Measurements from ENCODE around the gene NAALADL2. TPM values are rescaled to one million over a fixed set of nuclear protein-coding genes. Genes with fewer than 3 reads are reported as not detected.

Gene NAALADL2
- total RNA-seq, 4 donors from 2014 or later, result 0.85 to 6.3 (median 1.6) TPM

DNA sequence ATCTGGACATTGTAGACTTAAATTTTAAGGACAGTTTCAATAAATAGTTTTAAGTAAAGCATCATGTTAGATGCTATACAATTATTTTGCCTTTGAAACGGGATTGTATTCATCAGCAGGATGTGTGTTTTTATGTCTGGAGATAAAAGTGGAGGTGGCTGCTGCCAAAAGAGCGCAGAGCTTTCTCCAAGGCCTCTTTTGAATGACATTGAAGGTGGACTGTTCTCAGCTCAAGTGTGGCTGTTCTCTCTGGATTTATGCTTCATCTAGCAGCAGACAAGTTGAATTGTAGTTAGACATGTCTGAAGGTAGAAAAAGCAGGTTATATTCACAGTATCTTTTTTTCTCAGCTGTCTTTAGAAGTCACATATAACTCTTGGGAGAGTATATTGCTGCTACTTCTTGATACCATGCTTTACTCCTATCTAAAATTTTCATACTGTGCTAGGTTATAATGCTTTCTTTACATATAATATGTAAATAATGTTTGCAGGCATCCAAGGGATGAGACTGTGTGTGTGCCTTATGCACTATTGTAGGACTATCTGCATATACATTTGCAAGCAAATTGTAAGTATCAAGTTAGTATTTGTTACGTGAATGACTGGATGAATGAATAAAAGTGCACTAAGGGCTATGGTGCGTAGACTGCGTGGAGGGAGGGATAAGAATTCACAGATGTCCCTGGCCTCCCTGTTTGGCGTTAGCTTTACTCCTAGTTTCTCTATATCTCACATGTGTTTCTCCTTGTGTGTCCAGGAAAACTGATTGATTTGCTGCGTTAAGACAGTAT is 340.1 kb downstream of the NAALADL2 start:
- no peak for TF ChIP-seq POLR2A (IDR thresholded peaks at IDR 0.05)
- TF ChIP-seq, protein P1, sequence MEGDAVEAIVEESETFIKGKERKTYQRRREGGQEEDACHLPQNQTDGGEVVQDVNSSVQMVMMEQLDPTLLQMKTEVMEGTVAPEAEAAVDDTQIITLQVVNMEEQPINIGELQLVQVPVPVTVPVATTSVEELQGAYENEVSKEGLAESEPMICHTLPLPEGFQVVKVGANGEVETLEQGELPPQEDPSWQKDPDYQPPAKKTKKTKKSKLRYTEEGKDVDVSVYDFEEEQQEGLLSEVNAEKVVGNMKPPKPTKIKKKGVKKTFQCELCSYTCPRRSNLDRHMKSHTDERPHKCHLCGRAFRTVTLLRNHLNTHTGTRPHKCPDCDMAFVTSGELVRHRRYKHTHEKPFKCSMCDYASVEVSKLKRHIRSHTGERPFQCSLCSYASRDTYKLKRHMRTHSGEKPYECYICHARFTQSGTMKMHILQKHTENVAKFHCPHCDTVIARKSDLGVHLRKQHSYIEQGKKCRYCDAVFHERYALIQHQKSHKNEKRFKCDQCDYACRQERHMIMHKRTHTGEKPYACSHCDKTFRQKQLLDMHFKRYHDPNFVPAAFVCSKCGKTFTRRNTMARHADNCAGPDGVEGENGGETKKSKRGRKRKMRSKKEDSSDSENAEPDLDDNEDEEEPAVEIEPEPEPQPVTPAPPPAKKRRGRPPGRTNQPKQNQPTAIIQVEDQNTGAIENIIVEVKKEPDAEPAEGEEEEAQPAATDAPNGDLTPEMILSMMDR (IDR thresholded peaks at IDR 0.05), result no peak
- no peak for DNase-seq
- whole genome bisulfite sequencing, 2 donors, result 82 to 84% methylated on average over 7 of the region's 7 CpGs
- intact Hi-C loops (cut with DNase I), result no loop called here
- Histone ChIP-seq H3K27me3 (no peaks in the 10 kb centered on the region), H3K27ac (no peak overlapping the region), H3K4me1 (no peaks in the 10 kb centered on the region), H3K9me3 (no peaks in the 10 kb centered on the region), H3K36me3 (no peaks in the 10 kb centered on the region), H3K4me3 (no peak overlapping the region)

DNA sequence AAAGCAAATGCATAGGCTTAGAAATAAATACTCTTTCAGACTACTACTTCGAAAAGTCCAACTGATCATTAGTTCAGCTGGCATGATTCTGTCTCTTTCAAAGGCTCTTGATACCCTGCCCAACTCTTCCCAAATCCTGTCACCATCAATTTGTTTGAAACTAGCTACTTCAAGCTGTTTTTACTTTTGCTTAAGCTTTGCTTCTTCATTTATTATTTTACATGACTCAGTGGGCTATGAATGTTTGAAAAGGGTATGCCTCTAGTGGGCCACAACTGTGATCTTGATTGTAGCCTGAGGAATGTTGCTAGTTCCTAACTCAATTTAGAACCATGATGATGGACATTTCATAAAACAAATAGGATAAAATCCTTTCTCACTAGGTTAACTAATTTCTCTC is 340.8 kb downstream of the NAALADL2 start:
- 94 to 100% methylated on average over 1 of the region's 1 CpG for WGBS, 2 donors
- H3K9me3 ChIP-seq, result no peaks in the 10 kb centered on the region
- no peak overlapping the region for H3K27ac ChIP-seq
- DNase-seq, result no peak
- H3K4me1 ChIP-seq, result no peaks in the 10 kb centered on the region
- intact Hi-C loops (cut with DNase I), result no loop called here
- H3K4me3 ChIP-seq, result no peak overlapping the region
- no peaks in the 10 kb centered on the region for H3K27me3 ChIP-seq
- H3K36me3 ChIP-seq, result no peaks in the 10 kb centered on the region
- TF ChIP-seq, protein P1 (IDR thresholded peaks at IDR 0.05), result no peak
- no peak for TF ChIP-seq POLR2A (IDR thresholded peaks at IDR 0.05)

DNA sequence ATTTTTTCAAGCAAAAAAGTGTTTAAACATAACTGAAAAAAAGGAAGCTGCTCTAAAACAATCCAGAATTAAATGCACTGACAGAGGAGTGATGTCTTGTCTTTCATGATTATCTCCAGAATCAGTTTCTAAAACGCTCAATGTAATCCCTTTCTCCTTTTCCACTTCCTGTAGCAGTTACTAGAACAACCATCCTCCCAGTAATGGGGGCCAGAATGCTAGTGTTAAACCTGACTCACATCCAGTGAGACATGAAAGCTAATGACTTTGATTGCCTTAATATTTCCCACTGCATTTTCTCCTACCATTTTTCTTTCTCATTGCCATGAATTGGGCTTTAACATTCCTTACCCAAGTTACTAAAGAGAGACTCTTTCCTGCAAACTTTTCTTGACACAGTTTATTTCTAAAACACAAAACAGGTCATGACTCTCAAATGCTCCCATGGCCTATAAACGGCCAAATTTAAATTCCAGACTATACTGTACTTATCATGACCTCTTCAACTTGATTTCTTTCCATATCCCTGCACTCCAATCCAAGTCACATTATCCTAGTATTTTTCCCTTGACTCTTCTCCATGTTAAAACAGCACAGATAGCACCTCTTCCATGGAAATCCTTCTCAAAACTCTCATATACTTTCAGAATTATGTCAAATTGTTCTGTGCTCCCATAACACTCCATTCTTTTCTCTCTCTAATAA is 341.4 kb downstream of the NAALADL2 start:
- Histone ChIP-seq H3K9me3 (no peaks in the 10 kb centered on the region), H3K27ac (no peak overlapping the region), H3K27me3 (no peaks in the 10 kb centered on the region), H3K4me3 (no peak overlapping the region), H3K4me1 (no peaks in the 10 kb centered on the region), H3K36me3 (no peaks in the 10 kb centered on the region)
- intact Hi-C loops (cut with DNase I), result no loop called here
- TF ChIP-seq POLR2A (IDR thresholded peaks at IDR 0.05), result no peak
- TF ChIP-seq, protein P1 (IDR thresholded peaks at IDR 0.05), result no peak
- no peak for DNase-seq
- WGBS, 2 donors, result 43 to 56% methylated on average over 2 of the region's 2 CpGs

DNA sequence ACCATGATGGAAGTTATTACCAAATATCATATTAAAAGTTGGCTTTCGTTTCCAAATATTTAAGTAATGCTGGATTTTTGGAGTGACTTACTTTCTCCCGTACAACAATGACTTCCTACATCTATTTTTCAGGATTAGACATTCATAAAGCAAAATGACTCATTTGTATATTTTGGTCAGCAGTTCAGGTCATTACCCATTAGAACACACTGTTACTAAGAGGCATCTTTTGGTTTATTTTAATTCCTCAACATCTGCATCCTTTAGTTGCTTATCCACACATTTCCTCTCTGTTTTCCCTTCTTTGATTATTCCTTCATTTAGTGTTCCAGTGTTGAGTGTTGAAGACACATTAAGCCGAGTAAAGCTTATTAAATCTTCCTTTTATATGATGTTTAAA is 348.2 kb downstream of the NAALADL2 start:
- Histone ChIP-seq H3K27me3 (no peaks in the 10 kb centered on the region), H3K27ac (no peak overlapping the region), H3K4me3 (no peak overlapping the region), H3K36me3 (no peaks in the 10 kb centered on the region), H3K4me1 (no peaks in the 10 kb centered on the region), H3K9me3 (no peaks in the 10 kb centered on the region)
- intact Hi-C loops (cut with DNase I), result no loop called here
- TF ChIP-seq, protein P1 (IDR thresholded peaks at IDR 0.05), result no peak
- no peak for TF ChIP-seq POLR2A (IDR thresholded peaks at IDR 0.05)
- no peak for DNase-seq
- 35 to 38% methylated on average over 3 of the region's 3 CpGs for WGBS, 2 donors

DNA sequence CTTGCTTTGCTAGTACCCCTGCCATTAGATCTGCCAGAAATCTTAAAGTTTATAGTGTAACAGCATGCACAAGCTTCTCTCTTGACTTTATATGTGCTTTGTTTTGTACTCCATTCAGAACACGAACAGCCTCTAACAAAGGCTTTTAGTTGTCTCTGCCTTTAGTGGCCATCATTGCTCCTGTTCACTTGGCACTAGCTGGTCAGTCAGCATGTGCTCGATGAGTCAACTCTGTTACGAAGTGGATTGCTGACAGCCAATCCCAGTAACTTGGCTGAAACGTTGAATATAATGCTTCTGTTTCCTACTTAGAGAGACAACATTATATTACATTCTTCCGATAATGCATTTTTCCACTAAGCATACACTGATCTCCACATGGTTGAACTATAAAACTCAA is 349.2 kb downstream of the NAALADL2 start:
- Histone ChIP-seq H3K27ac (no peak overlapping the region), H3K36me3 (no peaks in the 10 kb centered on the region), H3K4me3 (no peak overlapping the region), H3K27me3 (no peaks in the 10 kb centered on the region), H3K4me1 (peaks cover 0 to 8% (median 0%) of the 10 kb centered on the region in 3 donors), H3K9me3 (no peaks in the 10 kb centered on the region)
- DNase-seq, result no peak
- TF ChIP-seq, protein P1 (IDR thresholded peaks at IDR 0.05), result no peak
- TF ChIP-seq POLR2A (IDR thresholded peaks at IDR 0.05), result no peak
- intact Hi-C loops (cut with DNase I), result no loop called here
- 65 to 67% methylated on average over 5 of the region's 5 CpGs for WGBS, 2 donors
